ENCODE measurements around the gene RAB7B.

Gene RAB7B

DNA sequence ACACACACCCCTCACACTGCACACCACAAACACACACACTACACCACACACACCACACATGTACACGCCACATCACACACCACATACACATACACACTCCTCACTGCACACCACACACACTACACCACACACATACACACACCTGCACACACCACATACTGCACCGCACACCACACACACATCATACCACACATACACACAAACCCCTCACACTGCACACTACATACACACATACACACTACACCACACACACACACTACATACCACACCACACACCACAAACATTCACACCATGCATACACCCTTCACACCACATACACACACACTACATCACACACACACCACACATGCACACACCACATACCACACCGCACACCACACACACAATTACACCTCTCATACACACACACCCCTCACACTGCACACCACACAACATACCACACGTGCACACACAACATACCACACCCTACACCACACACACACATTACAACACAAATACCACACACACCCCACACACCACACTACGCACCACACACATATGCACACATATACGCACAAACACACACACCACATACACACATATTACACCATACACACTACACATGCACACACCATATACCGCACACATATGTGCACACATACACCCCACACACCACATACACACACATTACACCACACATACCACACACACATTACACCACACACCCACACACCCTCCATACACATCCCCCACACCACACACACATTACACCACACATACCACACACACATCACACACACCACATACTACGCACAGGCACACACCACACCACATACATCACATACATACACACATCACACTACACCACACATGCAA is 29.6 kb downstream of the RAB7B start:
- DNase-seq (ENCODE audit: low spot score): no peak

DNA sequence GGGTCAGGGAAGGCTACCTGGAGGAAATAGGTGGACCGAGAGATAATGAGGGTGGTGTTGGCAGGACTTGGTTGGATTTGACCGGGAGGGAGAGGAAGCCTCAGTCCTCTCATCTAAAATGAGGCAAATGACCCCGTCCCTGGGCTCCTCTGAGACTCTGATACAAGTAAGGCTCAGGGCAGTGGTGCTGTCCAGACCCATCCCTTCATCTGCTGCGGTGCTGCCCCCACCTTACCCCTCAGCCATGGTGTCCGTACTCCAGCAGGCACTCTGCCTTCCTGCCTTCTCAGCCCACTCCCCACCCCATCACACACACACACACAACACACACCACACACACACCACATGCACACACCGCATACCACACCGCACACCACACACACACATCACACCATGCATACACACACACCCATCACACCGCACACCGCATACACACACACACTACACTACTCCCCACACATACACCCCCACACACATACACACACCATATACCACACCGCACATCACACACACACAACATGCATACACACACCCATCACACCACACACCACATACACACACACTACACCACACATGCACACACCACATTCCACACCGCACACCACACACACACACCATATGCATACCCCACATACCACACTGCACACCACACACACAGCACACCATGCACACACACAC is 30.6 kb downstream of the RAB7B start:
- no peak for DNase-seq (ENCODE audit: low spot score)

DNA sequence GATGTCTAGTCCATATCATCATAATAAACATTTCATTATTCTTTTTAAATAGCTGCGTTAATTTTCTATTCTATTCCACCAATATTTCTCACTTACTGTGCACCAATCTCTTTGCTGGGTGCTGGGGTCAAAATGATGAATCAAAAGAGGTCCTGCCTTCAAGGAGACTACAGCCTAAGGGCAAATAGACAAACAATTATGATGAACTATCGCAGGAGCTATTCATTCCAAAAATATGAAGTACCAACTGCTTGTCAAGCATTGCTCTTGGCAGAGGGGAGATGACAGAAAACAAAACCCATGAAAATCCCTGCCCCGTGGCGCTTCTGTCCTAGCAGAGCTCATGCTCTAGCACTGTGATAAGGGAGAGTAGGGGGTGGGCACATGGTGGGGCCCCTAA is 31.1 kb downstream of the RAB7B start:
- DNase-seq (ENCODE audit: low spot score): no peak

DNA sequence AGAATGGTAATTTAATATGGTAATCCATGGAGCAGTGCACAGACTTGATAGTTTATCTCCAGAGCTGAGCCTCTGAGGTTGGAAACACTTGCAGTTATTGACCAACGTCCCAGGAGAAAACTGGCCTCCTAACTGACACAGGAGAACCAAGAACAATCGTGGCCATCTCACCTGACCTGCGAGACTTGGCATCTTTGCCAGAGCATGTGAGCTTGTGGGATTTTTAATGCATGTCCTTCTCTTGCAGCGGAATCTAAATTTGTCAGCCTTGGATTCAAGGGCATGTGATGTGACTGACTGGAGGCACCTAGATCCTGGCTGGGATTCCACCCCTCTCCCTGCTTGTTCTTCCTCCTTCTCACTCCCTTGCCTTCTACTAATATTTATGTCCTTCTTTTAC is 32.1 kb downstream of the RAB7B start:
- no peak for DNase-seq (ENCODE audit: low spot score)

DNA sequence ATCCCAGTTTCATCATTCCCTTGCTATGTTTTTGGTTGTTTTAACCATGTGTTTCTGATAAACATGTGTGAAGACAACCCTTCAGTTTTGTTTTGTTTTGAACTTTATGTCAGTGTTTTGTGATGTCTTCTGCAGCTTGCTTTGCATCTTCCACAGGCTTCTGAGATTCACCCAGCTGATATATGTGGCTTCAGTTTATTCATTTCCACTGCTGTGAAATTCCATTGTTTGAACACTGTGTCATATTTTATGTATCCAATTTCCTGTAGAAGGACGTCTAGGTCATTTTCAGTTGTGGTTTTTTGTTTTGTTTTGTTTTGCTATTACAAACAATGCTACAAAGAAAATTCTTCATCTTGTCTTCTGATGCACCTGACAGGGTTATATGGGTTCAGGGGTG is 32.7 kb downstream of the RAB7B start:
- no peak for DNase-seq (ENCODE audit: low spot score)

DNA sequence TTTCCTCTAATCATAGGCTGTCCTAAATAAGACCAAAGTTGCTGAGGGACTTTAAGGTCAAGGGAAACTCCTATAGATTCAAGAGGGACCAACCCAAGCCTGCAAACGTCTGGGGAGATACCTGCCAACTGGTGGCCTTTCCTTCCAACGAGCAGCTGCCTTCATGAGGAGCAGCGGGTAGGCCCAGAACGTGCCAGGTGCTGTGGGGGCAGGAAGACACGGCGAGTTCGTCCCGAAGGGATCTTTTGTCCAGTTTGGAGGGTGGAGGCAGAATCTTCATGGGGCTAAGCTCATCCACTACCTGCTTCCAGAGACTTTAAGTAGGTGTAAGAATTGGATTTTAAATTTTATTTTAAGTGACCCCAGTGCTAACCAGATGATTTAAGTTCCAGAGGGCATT is 34.0 kb downstream of the RAB7B start:
- DNase-seq (ENCODE audit: low spot score): no peak

DNA sequence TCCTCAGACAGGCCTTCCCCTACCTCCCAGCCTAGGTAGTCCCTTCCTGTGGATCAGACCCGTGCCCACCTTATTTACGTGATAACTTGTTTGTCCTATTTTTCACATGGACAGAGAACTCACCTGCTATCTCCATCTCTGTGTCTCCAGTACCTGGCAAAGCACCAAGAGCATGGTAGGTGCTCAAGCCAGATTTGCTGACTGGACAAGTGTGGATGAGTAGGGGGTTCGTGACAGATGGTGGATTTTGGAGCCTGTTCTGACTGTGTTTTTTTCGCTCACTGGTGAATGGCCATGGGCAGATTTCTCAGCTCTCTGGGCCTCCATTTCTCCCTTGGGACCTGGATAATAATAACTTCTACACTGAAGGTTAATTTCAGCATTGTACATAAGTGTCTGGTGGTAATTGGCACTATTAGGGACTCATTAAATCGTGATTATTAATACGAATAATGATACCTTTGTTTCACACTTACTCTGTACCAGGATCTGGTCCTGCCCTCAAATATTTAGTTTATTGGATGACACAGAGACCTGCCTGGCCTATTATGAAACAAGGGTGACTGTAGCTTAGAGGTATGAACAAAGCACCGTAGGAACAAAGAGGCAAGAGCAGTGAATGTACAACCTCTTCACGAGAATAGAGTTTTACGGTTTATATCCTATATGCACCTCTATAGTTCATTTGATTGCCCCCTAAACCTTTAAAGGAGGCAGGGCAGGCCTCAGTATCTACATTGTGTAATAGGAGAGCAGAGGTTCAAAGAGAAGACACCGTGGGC is 35.5 kb downstream of the RAB7B start:
- DNase-seq (ENCODE audit: low spot score): no peak

DNA sequence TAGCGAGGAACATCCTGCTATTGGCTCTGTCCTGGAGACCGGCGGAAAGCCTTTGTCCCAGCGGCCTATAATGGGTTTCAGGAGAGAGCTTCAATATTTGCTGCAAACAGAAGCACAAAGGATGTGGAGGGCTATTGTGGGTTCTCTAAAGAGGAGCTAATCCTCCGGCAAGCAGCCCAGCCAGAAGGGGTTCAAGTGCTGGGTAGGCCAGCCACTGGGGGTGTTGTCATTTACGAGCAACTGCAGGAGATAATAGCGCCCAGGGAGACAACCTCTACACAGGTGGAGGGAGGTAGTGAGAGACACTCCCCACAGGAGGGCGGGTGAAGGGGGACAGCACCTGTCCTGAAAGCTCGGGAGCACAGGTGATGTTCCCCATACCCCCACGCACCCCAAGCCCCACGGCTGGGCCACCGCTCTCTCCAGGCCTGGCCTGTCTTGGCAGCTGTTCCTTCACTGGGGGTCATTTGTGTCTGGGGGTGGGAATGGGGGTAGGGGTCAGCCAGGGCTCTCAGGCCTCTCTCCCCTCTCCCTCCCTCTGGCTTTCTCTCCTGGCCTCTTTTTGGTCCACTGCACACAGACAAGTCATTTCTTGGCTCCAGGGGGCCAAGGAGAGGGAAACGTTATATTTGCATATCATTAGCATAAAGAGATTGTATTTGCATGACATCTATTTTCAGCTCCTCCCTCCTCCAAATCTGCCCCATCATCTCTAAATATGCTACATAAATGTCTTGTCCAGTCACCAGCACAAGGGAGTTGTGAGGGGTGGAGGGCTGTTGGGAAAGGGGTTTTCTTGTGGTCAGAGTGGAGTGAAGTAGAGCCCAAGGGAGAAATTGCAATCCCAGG is 37.9 kb downstream of the RAB7B start:
- DNase-seq (ENCODE audit: low spot score): no peak

DNA sequence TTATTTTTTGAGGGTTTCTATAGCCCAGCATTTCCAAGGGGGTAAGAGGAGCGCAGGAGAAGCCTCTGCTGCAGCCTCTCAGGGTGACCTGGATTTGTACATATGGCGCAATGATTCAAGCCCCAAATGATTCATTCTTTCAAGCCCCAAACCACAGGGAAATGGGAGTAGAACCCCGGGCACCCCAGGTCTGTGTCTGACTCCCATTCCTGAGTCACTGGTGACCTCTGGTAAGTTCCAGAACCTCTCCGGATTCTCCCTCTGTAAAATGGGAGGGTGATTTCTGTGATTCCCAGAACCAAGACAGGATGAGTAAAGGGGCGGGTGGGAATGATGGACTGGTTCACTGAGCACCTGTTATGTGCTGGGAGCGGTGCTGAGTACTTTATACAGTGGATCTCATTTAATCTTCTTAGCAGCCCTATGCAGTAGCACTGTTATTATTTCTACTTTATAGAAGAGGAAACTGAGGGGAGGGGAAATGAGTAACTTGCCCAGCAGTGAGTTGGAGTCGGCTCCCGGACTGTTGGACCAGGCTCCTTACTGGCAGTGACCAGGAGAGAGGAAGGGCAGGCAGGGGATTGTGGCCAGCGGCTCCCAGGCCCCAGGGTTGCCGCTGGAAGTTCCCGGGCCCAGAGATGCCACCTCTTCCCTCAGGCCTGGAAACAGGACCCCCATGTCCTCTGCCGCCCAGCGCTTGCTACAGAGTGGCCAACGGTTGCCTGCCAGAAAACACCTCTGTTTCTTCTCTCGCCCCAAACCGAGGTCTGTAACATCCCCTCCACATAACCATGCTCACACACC is 39.6 kb downstream of the RAB7B start:
- peak; percentile 6 for DNase-seq (ENCODE audit: low spot score)

DNA sequence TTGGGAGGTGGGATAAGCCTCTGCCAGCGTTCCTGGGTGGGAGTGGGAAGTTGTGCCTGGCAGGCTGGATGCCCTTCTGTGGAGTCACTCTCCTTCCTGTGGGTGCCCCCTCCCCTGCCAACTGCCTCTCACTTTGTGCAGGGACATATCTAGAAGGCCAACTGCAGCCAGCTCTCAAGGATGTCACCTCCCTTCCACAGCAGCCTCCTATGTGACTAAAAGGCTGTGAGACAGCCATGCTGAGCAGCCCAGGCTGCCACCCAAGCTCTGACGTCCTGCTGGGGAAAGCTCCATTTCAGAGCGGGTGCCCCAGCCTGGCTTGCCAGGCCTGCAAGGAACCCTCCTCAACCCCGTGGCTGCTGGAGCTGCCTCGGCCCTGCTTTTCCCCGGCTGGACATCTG is 40.4 kb downstream of the RAB7B start:
- DNase-seq (ENCODE audit: low spot score): no peak

DNA sequence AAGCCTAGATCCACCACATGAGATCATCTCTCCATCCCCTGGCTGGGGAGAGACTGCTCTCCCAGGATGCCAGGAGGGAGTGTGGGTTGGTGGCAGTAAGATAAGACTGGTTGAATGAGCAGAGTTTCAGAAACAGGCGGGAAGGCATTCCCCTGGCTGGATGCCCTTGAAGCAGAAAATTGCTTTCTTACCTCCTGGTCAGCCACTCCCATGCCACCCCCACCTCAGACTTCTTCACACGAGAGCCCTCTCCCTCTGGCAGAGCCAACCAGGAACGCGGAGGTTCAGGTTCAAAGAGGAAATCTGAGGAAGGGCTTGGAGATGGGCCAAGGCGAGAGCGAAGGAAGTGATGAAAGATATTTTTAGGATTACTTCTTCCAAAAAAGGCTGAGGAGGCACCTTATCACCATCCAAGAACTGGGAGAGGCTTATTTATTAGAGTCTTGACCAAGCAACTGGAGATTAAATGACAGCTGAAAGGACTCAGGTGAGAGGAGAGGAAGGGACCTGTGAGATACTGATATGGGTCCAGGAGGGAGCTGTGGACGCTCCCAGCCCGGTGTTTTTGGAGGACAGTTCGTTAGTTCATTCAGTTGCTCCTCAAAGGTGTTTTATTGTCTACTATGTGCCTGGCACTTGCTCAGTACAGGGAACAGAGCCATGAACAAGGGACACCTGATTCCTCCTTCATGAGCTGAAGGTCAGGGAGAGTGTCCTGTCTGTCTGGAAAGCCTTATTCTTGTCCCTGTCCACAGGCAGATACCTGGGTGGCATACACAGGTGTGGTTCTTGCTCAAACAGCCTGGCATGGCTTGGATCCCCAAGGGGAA is 41.0 kb downstream of the RAB7B start:
- DNase-seq (ENCODE audit: low spot score): no peak

DNA sequence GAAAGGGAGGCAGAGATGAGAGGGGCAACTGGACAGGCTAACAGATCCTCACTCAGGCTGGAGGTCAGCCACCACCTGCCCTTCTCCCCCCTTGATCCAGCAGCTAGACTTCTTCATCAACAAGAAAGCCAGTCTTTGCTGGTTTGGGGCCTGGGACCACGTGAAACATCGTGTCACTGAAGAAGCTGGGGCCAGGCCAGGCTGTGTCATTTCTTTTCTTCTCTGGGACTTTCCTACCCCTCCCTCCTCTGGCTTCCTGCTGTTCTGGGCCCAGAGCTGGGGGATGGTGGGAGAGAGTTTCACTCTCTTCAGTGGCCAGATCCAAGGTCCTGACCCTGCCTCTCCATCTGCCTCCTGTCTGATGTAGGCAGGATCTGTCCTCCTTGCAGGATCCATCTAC is 41.8 kb downstream of the RAB7B start:
- DNase-seq (ENCODE audit: low spot score): peak; percentile 7

DNA sequence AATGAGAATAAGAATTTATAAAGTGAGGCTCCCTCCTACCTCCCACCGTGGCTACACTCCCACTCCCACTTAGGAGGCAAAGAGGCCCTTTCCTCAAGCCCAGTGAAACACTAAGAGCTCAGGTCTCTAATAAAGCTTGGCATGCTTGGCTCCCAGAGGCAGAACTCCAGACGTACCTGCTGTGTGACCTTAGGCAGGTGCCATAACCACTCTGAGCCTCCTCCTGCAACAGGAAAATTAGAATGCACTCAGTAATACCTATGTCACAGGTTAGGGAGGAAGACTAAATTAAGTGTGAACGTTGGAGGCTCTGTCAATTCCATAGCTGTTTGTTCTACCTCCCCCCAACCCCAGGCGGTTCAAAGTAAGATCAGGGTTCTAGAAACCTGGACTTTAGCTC is 43.4 kb downstream of the RAB7B start:
- no peak for DNase-seq (ENCODE audit: low spot score)

DNA sequence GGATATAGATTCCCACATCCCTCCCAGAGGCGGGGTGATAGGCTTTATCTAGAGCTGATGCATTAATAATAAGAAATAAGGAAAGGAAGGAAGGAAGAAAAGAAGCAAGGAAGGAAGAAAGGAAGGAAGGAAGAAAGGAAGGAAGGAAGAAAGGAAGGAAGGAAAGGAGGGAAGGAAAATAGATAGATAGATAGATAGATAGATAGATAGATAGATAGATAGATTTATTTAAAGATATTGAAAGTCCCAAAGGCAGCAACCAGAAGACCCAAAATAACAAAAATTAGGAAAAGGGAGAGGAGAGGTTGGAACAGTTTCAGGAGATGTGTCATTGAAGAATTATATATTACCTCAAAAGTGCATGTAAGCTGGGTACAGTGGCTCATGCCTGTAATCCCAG is 47.7 kb downstream of the RAB7B start:
- DNase-seq (ENCODE audit: low spot score): no peak

DNA sequence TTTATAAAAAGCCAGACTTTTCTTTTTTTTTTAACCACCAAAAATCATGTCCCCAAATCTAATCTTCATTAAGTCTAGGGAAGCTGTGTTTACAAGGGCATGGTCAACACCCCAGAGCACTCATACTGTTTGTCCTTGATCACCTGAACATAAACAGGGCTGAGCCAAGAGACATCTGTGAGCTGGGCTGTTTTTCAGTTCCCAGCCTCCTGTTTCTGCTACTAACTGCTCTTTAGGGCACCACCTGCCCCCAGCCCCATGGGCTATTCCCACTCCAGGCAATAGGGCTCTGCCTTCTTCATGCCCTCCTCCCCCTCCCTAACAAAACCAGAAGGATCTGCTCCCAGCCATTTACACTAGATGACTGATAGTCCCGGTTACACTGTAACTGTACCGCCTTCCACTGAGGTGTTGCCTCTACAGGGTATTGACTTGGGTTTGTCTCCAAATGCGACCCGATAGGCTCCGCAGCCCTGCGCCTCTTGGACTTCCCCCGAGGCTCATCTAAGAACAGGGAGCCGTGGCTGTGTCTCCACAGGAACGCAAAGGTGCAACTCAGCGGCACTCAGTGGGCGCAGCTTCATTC is 48.3 kb downstream of the RAB7B start:
- no peak for DNase-seq (ENCODE audit: low spot score)

DNA sequence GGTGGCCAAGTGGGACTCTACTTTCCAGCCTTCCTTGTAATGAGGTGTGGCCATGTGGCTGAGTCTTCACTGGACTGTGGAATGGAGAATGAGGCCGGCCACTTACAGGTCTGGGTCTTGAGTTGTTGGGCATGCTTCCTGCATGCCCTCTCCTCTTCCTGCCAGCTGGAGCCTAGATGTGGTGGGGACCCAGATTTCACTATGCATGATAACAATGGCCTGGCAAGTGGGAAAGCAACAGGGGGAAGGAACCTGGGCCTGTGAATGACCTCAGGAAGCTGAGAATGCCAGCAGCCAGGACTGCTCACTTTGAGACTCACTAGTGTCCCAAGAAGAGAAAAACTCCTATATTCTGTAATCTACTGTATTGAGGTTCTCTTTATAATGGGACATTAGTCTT is 51.4 kb downstream of the RAB7B start:
- no peak for DNase-seq (ENCODE audit: low spot score)

DNA sequence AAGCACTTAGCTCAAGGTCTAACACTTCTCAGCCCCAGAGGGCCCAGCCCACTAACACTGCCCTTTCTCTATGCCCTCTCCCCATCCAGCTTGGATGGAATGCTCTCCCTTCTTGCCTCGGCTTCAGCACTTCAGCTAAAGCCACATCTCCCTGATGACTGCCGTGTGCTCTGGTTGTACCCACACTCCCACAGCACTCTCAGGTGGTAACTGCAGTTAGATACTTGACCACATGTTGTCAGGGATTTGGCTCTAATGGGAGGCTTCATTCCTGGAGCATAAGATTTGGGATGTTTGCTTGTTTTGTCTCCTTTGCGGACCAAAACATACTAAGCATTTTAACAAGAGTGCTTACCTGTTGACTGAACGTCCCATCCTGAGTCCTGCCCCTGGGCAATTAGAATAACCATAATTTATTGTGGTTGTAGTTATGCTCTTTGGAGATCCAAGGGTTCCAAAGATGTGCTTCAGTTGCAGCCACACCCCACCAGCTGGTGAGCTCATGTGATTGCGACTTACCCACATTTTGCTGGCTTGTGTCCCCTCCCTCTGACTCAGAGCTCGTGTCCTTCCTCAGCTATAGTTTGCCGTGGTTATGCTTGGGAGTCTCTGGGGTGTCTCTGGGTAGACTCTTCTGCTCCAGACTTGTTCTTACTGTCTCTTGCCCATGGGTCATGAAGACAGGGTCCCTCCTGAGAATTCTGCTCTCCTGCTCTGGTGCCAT is 52.2 kb downstream of the RAB7B start:
- no peak for DNase-seq (ENCODE audit: low spot score)

DNA sequence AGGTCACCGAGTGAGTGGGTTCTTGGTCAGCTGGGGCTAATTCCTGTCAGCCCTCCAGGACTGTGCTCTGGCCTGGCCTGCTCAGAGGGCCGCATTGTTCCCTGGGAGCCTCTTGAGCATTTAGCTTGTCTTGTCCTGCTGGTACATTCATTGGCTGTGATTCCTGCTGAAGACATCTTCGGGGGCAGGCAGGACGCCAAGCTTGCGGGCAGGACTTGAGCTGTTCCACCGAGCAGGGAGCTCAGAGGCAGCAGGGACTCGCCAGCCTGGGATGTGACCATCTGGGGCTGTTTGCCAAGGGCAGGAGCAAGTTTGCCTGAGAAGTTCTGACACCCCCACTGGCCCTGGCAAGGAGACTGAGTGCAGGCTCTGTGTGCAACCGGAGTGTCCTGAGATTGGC is 52.9 kb downstream of the RAB7B start:
- no peak for DNase-seq (ENCODE audit: low spot score)

DNA sequence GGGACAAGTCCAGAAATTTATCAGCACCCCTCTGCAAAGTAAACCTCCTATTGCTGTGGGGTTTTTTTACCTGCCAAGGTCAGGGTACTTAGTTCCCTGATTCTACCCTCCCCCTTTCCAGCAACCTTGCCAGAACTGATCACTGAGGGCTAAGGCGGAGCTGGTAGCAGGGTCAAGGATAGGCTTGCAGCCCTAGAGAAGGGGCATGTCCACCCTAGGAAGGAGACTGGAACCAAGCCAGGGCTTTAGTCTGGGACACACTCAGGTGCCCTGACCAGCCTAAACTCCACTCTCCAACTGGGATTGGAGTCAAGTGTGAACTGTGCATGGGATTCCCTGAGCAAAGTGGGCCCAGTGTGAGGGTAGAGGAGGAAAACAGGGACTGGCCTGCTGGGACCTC is 53.4 kb downstream of the RAB7B start:
- no peak for DNase-seq (ENCODE audit: low spot score)
